Stimulated activated CD8-positive, alpha-beta memory T cell treated with anti-CD3 and anti-CD28 coated beads, Interleukin-7, amount 100 ng/mL, for 1 hour (primary cell): Measurements from ENCODE around the gene GUCA2B.
A peak's percentile ranks its signal among the peaks of the same experiment; 100 is the strongest.

Experiments
- DNase-seq, 2 donors: peaks; one replicate each; pipeline ENCODE4 v3.0.0-alpha.2; 2020; ENCODE audit warnings: low read depth in 2 of 2

GUCA2B gene

DNA sequence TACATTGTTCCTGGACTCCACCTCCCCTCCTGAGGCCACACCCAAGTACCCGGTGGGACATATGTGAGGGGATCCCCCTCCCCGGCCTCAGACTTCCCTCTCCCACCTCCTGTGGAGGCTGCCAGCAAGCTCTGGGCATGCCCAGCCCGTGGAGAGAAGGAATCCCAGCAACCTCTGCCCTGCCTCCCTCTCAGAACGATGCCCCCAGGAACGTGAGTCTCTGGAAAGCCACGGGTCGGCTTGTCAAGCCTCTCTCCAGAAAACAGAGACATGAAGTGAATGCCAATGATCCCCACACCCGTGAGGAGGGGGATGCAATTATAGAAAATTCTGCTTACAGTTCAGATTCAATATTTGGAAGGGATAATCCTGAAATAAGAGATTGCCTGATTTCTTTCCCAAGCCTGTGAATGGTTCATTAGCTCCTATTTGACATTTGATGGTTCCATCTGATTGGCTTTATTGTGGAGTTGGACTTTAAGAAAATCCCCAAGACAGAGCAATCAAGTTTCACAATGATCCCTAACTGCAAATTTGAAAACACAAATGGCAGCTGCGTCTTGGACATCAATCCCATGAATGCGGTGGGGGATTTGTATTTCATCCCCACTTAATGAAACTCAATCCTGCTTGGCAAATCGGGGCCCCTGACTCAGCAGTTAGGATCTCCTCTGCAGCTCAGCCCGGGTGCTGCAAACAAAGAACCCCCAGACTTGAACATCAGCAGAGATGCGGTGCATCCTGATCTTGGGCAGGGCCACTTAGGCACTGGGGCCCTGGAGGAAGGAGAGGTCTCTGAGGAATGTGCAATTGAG, 9.1 kb upstream of the GUCA2B start:
- no peak for DNase-seq

GRCh38 chr1:42144711-42145388, 8.4 kb upstream of the GUCA2B start:
- no peak for DNase-seq

DNA sequence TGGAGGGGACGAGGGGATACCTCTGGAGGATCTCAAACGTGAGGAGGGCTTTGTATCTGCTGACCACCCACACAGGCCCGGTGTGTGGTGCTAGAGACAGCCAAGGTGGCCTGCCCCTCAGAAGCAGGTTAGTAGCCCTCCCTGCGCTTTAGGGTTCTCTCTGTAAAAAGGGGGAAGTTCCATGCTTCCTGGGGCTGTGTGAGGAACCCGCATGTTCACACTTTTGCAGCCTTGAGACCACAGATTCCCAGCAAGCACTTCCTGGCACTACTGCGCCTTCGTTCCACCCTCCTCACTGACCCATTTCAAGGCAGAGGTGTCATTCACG, 7.9 kb upstream of the GUCA2B start:
- no peak for DNase-seq

DNA sequence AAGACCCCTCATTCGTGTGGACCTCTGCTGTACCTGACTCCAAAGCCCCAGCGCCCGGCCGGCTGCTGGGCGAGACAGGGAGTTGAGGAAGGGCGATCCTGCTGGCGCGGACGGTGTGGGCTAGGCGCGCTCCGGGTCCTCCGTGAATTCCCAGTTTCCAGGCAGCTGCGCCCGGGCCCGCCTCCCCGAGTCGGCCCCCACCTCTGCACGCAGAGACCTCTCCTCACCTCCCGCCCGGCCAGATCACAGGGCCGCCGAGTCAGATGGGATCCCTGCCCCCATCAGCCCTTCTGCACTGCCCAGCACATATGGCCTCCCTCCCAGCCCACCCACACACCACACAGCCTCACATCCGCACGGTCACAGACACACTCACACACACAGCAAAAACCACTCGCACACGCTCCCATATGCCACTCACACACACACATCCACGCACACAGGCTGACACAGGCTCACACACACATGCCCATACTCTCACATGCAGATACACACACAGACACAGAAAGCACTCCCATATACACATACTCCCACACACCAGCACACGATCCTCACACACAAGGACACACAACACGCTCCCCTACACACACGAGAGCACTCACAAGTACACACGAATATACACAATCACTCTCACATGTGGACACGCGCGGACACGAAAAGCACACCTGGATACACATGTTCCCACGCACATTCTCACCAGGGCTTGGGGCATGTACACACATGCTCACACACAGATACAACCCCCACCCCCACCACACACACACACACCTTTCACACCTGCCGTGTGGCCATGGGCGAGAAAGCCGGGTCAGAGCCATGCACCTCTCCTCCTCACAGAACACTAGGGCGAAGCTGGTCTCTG, 7.2 kb upstream of the GUCA2B start:
- DNase-seq, result no peak

DNA sequence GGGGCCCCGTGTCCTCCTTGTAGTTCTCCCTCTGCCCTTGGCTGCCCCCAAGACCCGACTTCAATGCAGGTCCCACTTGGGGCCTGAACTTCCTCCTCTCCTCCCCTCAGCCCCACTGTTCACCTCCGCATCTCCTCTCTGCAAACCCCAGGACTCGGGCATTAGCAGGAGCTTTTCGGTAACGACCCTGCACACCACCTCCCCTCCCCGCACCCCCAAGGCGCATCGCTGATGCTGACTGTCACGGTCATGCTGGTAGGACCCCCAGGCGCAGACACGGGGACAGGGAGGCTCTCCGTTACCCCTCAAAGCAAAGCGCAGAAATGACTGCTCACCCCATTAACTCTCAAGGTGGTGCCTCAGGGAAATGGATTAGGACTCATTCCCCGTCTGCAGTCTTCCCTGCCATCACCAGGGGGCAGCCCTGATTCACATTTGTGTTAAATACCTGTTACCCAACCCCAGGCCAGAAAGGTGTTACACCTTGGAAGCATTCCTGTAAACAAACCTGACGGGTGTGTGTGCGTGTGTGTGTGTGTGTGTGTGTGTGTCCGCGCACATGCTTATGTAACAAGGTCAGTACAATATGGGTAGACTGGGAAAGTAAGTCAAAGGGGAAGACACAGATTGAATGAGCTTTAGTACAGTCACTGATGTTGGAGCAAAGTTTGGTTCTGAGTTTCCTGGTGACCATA, 6.4 kb upstream of the GUCA2B start:
- DNase-seq, result peak in 1 of 2 donors; percentile 47

DNA sequence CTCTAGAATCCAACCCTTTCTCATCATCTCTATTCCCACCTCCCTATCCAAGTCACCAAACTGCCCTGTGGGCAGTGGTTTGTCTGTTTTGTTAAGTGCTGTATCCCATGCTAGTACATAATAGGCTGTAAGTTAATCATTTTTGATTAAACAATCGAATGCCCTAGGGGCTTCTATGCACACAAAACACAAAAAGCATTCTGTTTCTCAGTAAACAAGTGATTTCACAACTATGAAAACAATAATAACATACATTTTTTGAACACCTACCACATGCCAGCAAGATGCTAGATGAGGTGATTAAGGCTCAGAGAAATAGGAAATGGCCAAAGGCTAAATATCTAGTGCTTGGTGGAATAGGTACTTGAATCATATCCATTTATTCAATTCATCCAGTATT, 5.0 kb upstream of the GUCA2B start:
- no peak for DNase-seq

GRCh38 chr1:42150651-42151050, 2.6 kb upstream of the GUCA2B start:
- DNase-seq, result no peak

DNA sequence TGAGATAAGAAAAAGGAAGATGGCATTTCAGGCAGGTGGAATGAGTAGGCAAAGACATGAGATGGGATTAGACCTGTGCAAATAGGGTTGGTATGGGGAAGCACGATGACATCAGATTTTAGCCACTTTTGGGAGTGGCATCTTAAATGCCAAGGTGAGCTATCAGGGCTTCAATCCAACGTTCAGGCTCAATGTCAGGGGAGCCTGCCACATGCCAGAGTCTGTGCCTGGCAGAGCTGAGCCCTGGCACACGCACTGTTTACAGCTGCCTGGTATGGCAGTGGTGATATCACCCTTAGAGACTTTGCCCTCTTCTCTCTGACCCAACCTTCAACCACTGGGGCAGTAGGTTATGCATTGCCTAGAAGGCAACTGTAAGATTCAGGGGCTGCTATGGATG, 1.1 kb upstream of the GUCA2B start:
- no peak for DNase-seq

DNA sequence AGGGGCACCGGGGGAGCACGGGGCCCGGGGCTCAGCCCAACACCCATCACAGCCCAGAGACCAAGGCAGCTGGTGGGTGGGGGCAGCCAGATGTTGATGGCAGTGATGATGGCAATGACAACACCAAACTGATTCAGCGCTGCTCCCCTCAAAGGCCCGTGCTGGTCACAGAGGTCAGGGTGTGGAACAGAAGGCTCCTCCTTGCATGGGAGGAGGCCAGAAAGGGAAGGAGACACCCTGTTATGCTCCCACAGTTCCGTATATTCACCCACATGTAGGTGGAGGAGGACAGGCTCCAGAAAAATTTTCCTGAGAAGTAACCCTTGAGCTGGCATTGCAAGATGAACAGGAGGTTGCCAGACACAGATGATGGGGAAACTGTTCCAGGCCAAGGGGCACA, 414 bp downstream of the GUCA2B start:
- no peak for DNase-seq

GRCh38 chr1:42154685-42155084, 1.5 kb downstream of the GUCA2B start:
- no peak for DNase-seq

GRCh38 chr1:42155362-42155761, 2.2 kb downstream of the GUCA2B start:
- no peak for DNase-seq

DNA sequence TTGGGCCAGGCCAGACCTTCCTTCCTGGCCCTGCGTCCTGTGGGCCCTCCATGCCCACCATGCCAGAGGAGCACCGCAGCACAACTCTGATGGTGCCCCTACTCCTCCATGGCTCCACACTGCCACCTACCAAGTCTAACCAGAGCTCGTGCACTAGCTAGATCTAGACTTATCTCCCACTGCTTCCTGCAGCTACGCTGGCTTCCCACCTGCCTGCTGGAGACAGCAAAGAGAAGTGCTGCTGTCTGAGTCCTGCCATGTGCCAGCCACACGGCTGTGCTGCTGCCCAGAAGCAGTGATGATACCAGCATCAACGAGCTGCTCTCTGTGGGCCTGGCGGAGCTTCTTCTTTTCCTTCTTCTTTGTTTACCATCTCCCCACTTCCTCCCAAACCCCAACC, 4.5 kb downstream of the GUCA2B start:
- no peak for DNase-seq

- no peak for DNase-seq
Observed at GRCh38 chr1:42158189-42158588, 5.0 kb downstream of the GUCA2B start.

DNA sequence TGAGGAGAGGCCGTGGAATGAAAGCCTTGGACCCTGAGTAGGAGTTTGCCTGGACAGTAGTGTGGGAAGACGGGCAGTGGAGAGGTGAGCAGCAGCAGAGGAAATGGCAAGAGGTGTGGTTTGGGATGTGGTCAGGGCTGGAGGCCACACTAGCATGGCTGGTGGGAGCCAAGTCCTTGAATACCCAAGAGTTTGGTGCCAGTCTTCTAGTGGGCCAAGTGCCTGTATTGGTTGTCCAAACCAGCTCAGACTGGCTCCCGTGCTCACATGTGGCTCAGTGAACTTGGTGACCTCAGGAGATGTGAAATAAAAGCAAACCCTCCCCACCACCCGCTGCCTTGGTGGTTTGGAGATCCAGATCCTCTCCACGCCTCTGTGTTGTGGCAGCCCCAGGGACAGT, 9.0 kb downstream of the GUCA2B start:
- no peak for DNase-seq

DNA sequence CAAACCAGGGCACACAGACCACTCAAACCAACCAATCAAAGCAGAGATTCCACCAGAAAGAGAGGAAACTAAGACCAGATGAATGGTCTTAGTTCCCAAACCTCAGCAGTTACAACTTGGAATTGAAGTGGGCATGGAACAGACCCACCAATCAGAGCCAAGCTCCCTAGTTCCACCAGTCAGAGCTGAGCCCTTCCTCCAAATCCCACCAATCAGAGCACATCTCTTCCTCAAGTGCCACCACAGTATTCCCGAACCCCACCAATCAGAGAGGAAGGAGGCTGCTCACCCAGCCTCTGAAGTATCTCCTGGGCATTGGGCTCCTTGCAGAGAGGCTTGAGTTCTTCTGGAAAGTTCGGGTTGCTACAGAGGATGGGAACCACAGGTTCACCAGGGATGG, 9.9 kb downstream of the GUCA2B start:
- no peak for DNase-seq

DNA sequence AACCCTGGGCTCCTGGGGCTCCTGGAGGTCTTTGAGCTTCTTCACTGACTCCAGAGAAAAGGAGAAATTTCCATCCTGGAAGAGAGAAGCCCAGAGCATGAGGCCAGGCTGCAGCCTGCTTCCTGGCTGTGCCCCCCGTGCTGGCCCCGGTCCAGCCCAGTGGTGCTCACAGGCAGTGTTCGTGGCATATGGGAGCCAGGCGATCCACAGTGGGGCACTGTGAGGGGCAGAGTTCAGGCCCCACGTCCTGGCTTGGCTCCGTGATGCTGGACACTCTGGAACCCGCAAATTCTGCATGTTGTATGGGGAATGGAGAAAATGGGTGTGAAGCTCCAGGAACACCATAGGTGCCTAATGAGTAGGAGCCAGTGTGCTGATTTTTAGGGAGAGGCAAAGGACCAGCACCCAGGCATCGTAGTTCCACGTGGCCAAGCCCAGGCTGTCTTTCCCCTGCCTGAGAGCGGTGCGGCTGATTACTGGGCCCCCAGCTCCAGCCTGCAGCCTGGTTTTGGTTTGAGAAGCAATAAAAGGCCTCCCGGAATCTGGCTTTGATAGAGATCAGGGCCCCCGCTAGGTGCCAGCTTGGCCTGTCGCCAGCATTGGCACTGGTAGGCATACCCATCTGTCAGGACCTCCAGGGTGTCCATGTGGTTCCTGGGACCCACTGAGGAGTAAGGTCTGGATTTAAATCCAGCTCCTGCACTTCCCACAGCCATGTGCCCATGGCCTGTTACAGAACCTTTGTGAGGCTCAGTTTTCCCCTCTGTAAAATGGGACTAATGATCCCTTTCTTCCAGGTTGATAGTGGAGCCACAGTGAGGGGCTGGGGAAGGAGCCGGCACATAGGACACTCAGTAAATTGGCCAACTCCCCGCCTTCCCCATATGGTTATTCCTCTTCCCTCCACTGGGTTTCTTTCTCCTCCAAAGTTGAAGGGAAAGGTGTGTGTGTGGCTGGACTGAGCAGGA, 10.6 kb downstream of the GUCA2B start:
- DNase-seq, result no peak

DNA sequence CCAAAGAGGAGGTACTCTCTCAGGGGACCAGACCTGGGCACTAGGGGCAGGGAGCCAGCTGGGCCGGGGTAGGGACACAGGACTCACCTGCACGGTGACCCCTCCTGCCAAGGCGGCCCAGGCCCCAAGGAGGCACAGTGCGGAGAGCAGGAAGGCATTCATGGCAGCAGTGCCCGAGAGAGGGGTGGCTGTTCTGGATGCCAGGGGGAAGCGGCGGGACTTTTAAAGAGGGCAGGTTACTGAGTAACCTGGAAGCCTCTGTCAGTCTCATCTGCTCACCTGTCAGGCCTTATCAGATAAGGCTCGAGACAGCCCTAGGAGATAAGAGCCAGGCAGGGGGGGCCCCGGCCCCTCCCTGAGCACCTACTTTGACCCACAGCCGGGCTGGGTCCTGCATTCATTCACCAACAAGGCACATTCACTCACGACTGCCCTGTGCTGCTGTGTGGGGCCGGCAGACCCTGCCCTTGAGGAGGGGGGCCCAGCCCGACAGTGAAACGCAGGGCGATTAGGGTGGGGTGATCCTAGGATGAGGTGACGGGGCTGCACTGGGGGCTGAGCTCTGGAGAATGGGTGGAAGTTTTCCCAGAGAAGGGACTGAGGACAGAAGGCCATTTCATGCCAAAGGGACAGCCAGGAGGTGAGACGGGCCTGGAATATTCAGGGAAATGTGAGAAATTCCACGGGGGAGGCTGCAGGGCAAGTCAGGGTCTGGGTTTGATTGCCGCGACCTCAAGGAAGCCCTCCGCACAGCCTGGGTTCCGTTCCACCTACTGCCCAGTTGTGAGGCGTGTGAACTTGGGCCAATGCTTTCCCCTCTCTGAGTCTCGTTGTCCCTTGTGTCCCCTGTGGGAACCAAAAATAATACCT, 11.6 kb downstream of the GUCA2B start, which contains the start of gene GUCA2A:
Gene GUCA2A (minus strand): TSS at position 195 of the 870 bp plus-strand sequence. CDS start 33 bp downstream, at position 162.
- no peak for DNase-seq

DNA sequence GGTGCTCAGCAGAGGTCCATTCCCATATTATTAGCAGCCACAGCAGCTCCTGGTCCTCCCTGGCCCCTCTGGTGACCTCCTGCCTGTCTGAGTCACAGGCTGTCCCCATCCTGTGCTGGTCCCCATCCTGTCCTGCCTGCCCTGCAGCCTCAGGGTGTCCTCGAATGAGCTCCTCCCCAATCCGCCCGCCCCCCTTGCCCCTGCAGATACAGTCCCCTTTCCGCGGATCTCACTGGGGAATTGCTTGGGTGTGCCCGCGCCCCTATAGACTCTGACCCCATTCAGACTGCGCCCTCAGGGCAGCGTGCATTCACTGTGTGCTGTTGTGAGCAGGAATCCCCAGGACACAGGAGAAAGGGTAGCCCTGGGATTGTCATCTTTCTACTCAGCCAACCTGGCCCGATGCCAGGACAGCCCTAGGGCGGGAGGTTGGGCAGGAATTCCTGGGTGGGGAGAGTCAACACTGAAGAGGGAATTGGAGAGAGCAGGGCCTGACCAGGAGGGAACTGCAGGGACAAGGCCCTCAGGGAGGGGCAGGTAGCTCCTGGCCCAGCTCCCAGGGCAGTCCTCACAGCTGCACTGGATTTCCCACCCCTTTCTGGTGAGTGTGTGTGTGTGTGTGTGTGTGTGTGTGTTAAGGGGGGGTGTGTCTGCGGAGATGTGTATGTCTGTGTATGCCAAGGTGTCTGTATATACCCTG, 12.5 kb downstream of the GUCA2B start:
- DNase-seq, result no peak
